ENCODE results near the gene MIGA1.
"Not testable (repeated sequence)": the region's sequence is repeated elsewhere in the genome, so short reads cannot be mapped to it uniquely, and the experiment has no call there.

Gene MIGA1

GRCh38 chr1:77779529-77780281 is at the start of gene MIGA1:
TSS of gene MIGA1 (plus strand) at chr1:77779649. CDS start at chr1:77783253, 3,604 bp downstream.
- peak; percentile 40 to 90 for DNase-seq

GRCh38 chr1:77732090-77732489 is 47.4 kb upstream of the MIGA1 start:
- DNase-seq = no peak

GRCh38 chr1:77739235-77739634 is 40.2 kb upstream of the MIGA1 start:
- no peak for DNase-seq

GRCh38 chr1:77741316-77741715 is 38.1 kb upstream of the MIGA1 start:
- no peak for DNase-seq

GRCh38 chr1:77742011-77742555 is 37.4 kb upstream of the MIGA1 start:
- DNase-seq = peak in 1 of 2 experiments; percentile 50

- no peak for DNase-seq
Measured at GRCh38 chr1:77744576-77744975, 34.9 kb upstream of the MIGA1 start.

- not testable (repeated sequence) for DNase-seq
Measured at GRCh38 chr1:77749489-77749888, 30.0 kb upstream of the MIGA1 start.

GRCh38 chr1:77756052-77756754 is 23.2 kb upstream of the MIGA1 start:
- DNase-seq = no peak

GRCh38 chr1:77757066-77757584 is 22.3 kb upstream of the MIGA1 start:
- DNase-seq = no peak

GRCh38 chr1:77757603-77758002 is 21.8 kb upstream of the MIGA1 start:
- no peak for DNase-seq

GRCh38 chr1:77759071-77760028 is 20.1 kb upstream of the MIGA1 start, which contains the start of gene USP33:
TSS of gene USP33 (minus strand) at chr1:77759852. CDS start at chr1:77741697, 18,155 bp downstream.
- DNase-seq = peak; percentile 41 to 90

GRCh38 chr1:77762072-77762476 is 17.4 kb upstream of the MIGA1 start:
- DNase-seq = no peak

- no peak for DNase-seq
Measured at GRCh38 chr1:77768006-77768405, 11.4 kb upstream of the MIGA1 start.

GRCh38 chr1:77776007-77776700 is 3.3 kb upstream of the MIGA1 start:
- DNase-seq = no peak

- DNase-seq = no peak
Measured at GRCh38 chr1:77781683-77782082, 2.2 kb downstream of the MIGA1 start.

GRCh38 chr1:77783141-77783540 is 3.7 kb downstream of the MIGA1 start:
- DNase-seq = no peak

- DNase-seq = not testable (repeated sequence)
Measured at GRCh38 chr1:77786093-77786741, 6.8 kb downstream of the MIGA1 start.

- DNase-seq = no peak
Measured at GRCh38 chr1:77794550-77794949, 15.1 kb downstream of the MIGA1 start.

GRCh38 chr1:77796695-77797405 is 17.4 kb downstream of the MIGA1 start:
- no peak for DNase-seq

- no peak for DNase-seq
Measured at GRCh38 chr1:77797991-77798390, 18.5 kb downstream of the MIGA1 start.

- DNase-seq = no peak
Measured at GRCh38 chr1:77802026-77802425, 22.6 kb downstream of the MIGA1 start.

Data from NCI-H446 (cell line).